ENCODE data around the gene ZSWIM5. TPM values are rescaled to one million over a fixed set of nuclear protein-coding genes. Genes with fewer than 3 reads are reported as not detected.

The ZSWIM5 gene
- total RNA-seq, 4 donors from 2014 or later, result 2.1 to 3.7 (median 2.5) TPM

GRCh38 chr1:45018599-45019230, 187.7 kb downstream of the ZSWIM5 start:
- Histone ChIP-seq H3K4me3 (no peak overlapping the region), H3K27me3 (no peaks in the 10 kb centered on the region), H3K9me3 (no peaks in the 10 kb centered on the region), H3K27ac (no peak overlapping the region), H3K4me1 (peaks cover 0 to 13% (median 2%) of the 10 kb centered on the region in 4 donors), H3K36me3 (peaks cover 0 to 16% (median 0%) of the 10 kb centered on the region in 3 donors)
- TF ChIP-seq CTCF (IDR thresholded peaks at IDR 0.05) (peak; percentile 36 to 65 (median 50)), POLR2A (IDR thresholded peaks at IDR 0.05) (no peak), EP300 (IDR thresholded peaks at IDR 0.05) (no peak)
- 68 to 70% methylated on average over 15 to 16 of the region's 16 CpGs for WGBS, 2 donors
- no peak for DNase-seq (ENCODE audit: low spot score in 2 of 2)

GRCh38 chr1:45016767-45017166, 189.6 kb downstream of the ZSWIM5 start:
- DNase-seq (ENCODE audit: low spot score in 2 of 2), result no peak
- Histone ChIP-seq H3K9me3 (no peaks in the 10 kb centered on the region), H3K4me3 (no peak overlapping the region), H3K27me3 (no peaks in the 10 kb centered on the region), H3K4me1 (peaks cover 0 to 28% (median 17%) of the 10 kb centered on the region in 4 donors), H3K36me3 (peaks cover 0 to 20% (median 0%) of the 10 kb centered on the region in 3 donors), H3K27ac (no peak overlapping the region)
- WGBS, 2 donors, result 48 to 68% methylated on average over 6 of the region's 6 CpGs
- TF ChIP-seq POLR2A (IDR thresholded peaks at IDR 0.05), result no peak

- H3K4me1 ChIP-seq, result peaks cover 0 to 33% (median 22%) of the 10 kb centered on the region in 4 donors
- no peak for TF ChIP-seq CTCF (IDR thresholded peaks at IDR 0.05)
- no peak for TF ChIP-seq POLR2A (IDR thresholded peaks at IDR 0.05)
- no peak for TF ChIP-seq EP300 (IDR thresholded peaks at IDR 0.05)
- peaks cover 0 to 20% (median 0%) of the 10 kb centered on the region in 3 donors for H3K36me3 ChIP-seq
- 67 to 68% methylated on average over 2 of the region's 2 CpGs for WGBS, 2 donors
- H3K27ac ChIP-seq, result no peak overlapping the region
- H3K27me3 ChIP-seq, result no peaks in the 10 kb centered on the region
- no peaks in the 10 kb centered on the region for H3K9me3 ChIP-seq
- DNase-seq (ENCODE audit: low spot score in 2 of 2), result no peak
- H3K4me3 ChIP-seq, result no peak overlapping the region
Measured at GRCh38 chr1:45016090-45016697, 190.2 kb downstream of the ZSWIM5 start.

- Histone ChIP-seq H3K4me3 (no peak overlapping the region), H3K27ac (no peak overlapping the region), H3K27me3 (no peaks in the 10 kb centered on the region), H3K9me3 (no peaks in the 10 kb centered on the region), H3K36me3 (peaks cover 0 to 20% (median 0%) of the 10 kb centered on the region in 3 donors), H3K4me1 (peaks cover 0 to 33% (median 23%) of the 10 kb centered on the region in 4 donors)
- no peak for TF ChIP-seq CTCF (IDR thresholded peaks at IDR 0.05)
- no peak for TF ChIP-seq POLR2A (IDR thresholded peaks at IDR 0.05)
- TF ChIP-seq EP300 (IDR thresholded peaks at IDR 0.05), result no peak
- DNase-seq (ENCODE audit: low spot score in 2 of 2), result no peak
- 69 to 76% methylated on average over 2 of the region's 2 CpGs for WGBS, 2 donors
Measured at GRCh38 chr1:45015683-45016082, 190.7 kb downstream of the ZSWIM5 start.

- TF ChIP-seq POLR2A (IDR thresholded peaks at IDR 0.05), result no peak
- peak; percentile 86 to 94 (median 92) for TF ChIP-seq CTCF (IDR thresholded peaks at IDR 0.05)
- peak in 1 of 2 donors; percentile 24 for TF ChIP-seq EP300 (IDR thresholded peaks at IDR 0.05)
- peak; percentile 81 to 94 for DNase-seq (ENCODE audit: low spot score in 2 of 2)
- Histone ChIP-seq H3K27me3 (no peaks in the 10 kb centered on the region), H3K36me3 (peaks cover 0 to 20% (median 0%) of the 10 kb centered on the region in 3 donors), H3K9me3 (no peaks in the 10 kb centered on the region), H3K27ac (peak overlapping the region in 1 of 4 donors; percentile 22), H3K4me3 (no peak overlapping the region), H3K4me1 (peaks cover 0 to 43% (median 32%) of the 10 kb centered on the region in 4 donors)
- 26 to 27% methylated on average over 6 of the region's 6 CpGs for WGBS, 2 donors
Measured at GRCh38 chr1:45014321-45015028, 191.9 kb downstream of the ZSWIM5 start.

Data from tibial nerve (tissue), 4 donors.